HCT116 (cell line): ENCODE measurements around the gene TNIK. TPM values are rescaled to one million over a fixed set of nuclear protein-coding genes. Genes with fewer than 3 reads are reported as not detected.

Source experiments
- ATAC-seq: fragments of 200-7000 bp; cut with Tn5 transposase; 2 replicates; pipeline ENCODE4 v1.9.1; 2020; ENCODE audit warnings: mild to moderate bottlenecking, moderate library complexity
- BruUV-seq: library from RNA; stranded (reverse); fragments of 400-500 nt; replicated peaks from 2 replicates; lab custom pipeline; 2021; lab: Mats Ljungman, UMichigan
- CTCF ChIA-PET: fragments of 300-600 bp; sonication (Branson Sonifier 250); formaldehyde crosslinking; loops from one replicate; lab custom pipeline; 2021; ENCODE audit warnings: antibody characterized with exemption; lab: Charles Lee
- POLR2A ChIA-PET: fragments of 300-600, 350-600 bp; sonication (Branson Sonifier 250); formaldehyde crosslinking; loops from one replicate; lab custom pipeline; 2021; ENCODE audit warnings: antibody characterized with exemption; lab: Charles Lee
- RAD21 ChIA-PET, 2 experiments: fragments of 300-600 bp; sonication (Branson Sonifier 250); formaldehyde crosslinking; loops; one replicate each; lab custom pipeline; 2023; ENCODE audit warnings: low total read pairs in 2 of 2; ENCODE audit not compliant: uncharacterized antibody in 2 of 2, unreplicated experiment in 2 of 2, low non-redundant PET in 1 of 2; lab: Charles Lee
- DNase-seq: peaks from one replicate; pipeline ENCODE4 v3.0.0-alpha.2; 2010; ENCODE audit warnings: low read depth, low spot score
- H2AFZ ChIP-seq: fragments of 200-600 bp; shearing (Covaris generic), sonication (generic); 2 replicates; pipeline ENCODE4 v1.6.1; 2017; ENCODE audit warnings: low read depth, mixed run types, mixed read lengths, antibody characterized with exemption, low read length; ENCODE audit not compliant: poor library complexity, severe bottlenecking
- H3K27ac ChIP-seq: 2 replicates; pipeline ENCODE4 v1.5.1; 2012; ENCODE audit warnings: low read depth, low read length
- H3K27me3 ChIP-seq: fragments of 200-600 bp; sonication (generic); 2 replicates; pipeline ENCODE4 v1.6.1; 2016; ENCODE audit warnings: mixed run types, low read length, mixed read lengths; ENCODE audit not compliant: insufficient read depth
- H3K36me3 ChIP-seq, 2 experiments: fragments of 200-500 bp in 1 of 2; fragments of 200-600 bp in 1 of 2; sonication (Bioruptor generic) in 1 of 2; sonication (generic) in 1 of 2; 2 replicates each; pipeline versions ENCODE4 v1.5.1 to v1.6.1; 2014 to 2016; ENCODE audit warnings: low read length in 2 of 2, inconsistent platforms in 1 of 2, mixed read lengths in 1 of 2, mixed run types in 1 of 2; ENCODE audit not compliant: insufficient read depth in 2 of 2, control insufficient read depth in 1 of 2
- H3K4me1 ChIP-seq, 2 experiments: fragments of 200-600 bp in 1 of 2; sonication (generic) in 1 of 2; 2 replicates each; pipeline versions ENCODE4 v1.5.1 to v1.6.1; 2012 to 2017; ENCODE audit warnings: low read length in 2 of 2, inconsistent platforms in 1 of 2, mild to moderate bottlenecking in 1 of 2, mixed read lengths in 1 of 2, mixed run types in 1 of 2, moderate library complexity in 1 of 2; ENCODE audit not compliant: insufficient read depth in 2 of 2, control insufficient read depth in 1 of 2
- H3K4me2 ChIP-seq: fragments of 200-600 bp; sonication (generic); 2 replicates; pipeline ENCODE4 v1.6.1; 2017; ENCODE audit warnings: mixed run types, low read length, mixed read lengths
- H3K4me3 ChIP-seq, 2 experiments: fragments of 200-600 bp in 1 of 2; sonication (generic) in 1 of 2; replicated peaks in 1 of 2; 2 replicates each; pipeline ENCODE4 v1.5.1; 2011 to 2016; ENCODE audit warnings: low read length in 2 of 2, control low read depth in 1 of 2, low read depth in 1 of 2, mild to moderate bottlenecking in 1 of 2, mixed read lengths in 1 of 2, mixed run types in 1 of 2
- H3K79me2 ChIP-seq: fragments of 200-600 bp; sonication (generic); 2 replicates; pipeline ENCODE4 v1.6.1; 2017; ENCODE audit warnings: mild to moderate bottlenecking, mixed run types, low read length, moderate library complexity, mixed read lengths; ENCODE audit not compliant: insufficient read depth
- H3K9ac ChIP-seq: fragments of 200-600 bp; sonication (generic); 2 replicates; pipeline ENCODE4 v1.6.1; 2016; ENCODE audit warnings: low read length, mixed read lengths
- H3K9me2 ChIP-seq: fragments of 200-600 bp; sonication (generic), shearing (Covaris generic); 2 replicates; pipeline ENCODE4 v1.6.1; 2017; ENCODE audit warnings: mixed run types, mild to moderate bottlenecking, moderate library complexity; ENCODE audit not compliant: insufficient read depth
- H3K9me3 ChIP-seq, 2 experiments: fragments of 200-500 bp in 1 of 2; fragments of 200-600 bp in 1 of 2; sonication (Bioruptor generic) in 1 of 2; sonication (generic) in 1 of 2; 2 replicates each; pipeline ENCODE4 v1.6.1; 2014 to 2017; ENCODE audit warnings: low read length in 2 of 2, mixed read lengths in 2 of 2, inconsistent platforms in 1 of 2, low read depth in 1 of 2, mild to moderate bottlenecking in 1 of 2, mixed run types in 1 of 2, moderate library complexity in 1 of 2; ENCODE audit not compliant: control insufficient read depth in 1 of 2, insufficient read depth in 1 of 2
- H4K20me1 ChIP-seq: fragments of 200-600 bp; sonication (generic), shearing (Covaris generic); 2 replicates; pipeline ENCODE4 v1.6.1; 2017; ENCODE audit warnings: mixed run types, mild to moderate bottlenecking, moderate library complexity; ENCODE audit not compliant: insufficient read depth
- CTCF ChIP-seq, 3 experiments: fragments of 200-600 bp in 1 of 3; sonication (generic) in 1 of 3; IDR thresholded peaks in 2 of 3; conservative IDR thresholded peaks in 1 of 3; 2 replicates each; pipeline ENCODE4 v1.5.1; 2012 to 2017; ENCODE audit warnings: low read depth in 2 of 3, low read length in 2 of 3, antibody characterized with exemption in 1 of 3, borderline replicate concordance in 1 of 3, control low read depth in 1 of 3, mild to moderate bottlenecking in 1 of 3, mixed read lengths in 1 of 3, mixed run types in 1 of 3, moderate library complexity in 1 of 3; ENCODE audit not compliant: insufficient read depth in 1 of 3
- JUND ChIP-seq: IDR thresholded peaks from 2 replicates; pipeline ENCODE4 v1.6.1; 2012
- RAD21 ChIP-seq: IDR thresholded peaks from 2 replicates; pipeline ENCODE4 v1.6.1; 2012; ENCODE audit warnings: low read depth, mild to moderate bottlenecking
- TCF7L2 ChIP-seq: IDR thresholded peaks from 2 replicates; pipeline ENCODE4 v1.7.0; 2011; ENCODE audit warnings: borderline replicate concordance, inconsistent platforms; ENCODE audit not compliant: insufficient read depth, insufficient read length; ENCODE audit errors: extremely low read depth
- YY1 ChIP-seq: IDR thresholded peaks from 2 replicates; pipeline ENCODE4 v1.6.1; 2011; ENCODE audit warnings: low read length, low read depth, moderate library complexity, mild to moderate bottlenecking; ENCODE audit not compliant: insufficient replicate concordance; ENCODE audit errors: extremely low read depth
- intact Hi-C: fragments of 100-400 bp; cut with micrococcal nuclease; formaldehyde crosslinking; loops from 2 replicates; pipeline ENCODE4 v1.10.0; 2022
- total RNA-seq: library from RNA; stranded (reverse); gene quantifications from one replicate; pipeline ENCODE4 v1.2.1, GENCODE V29; 2021; ENCODE audit not compliant: unreplicated experiment

TNIK gene
- total RNA-seq, 1 experiment from 2014 or later, result 24.1 TPM

DNA sequence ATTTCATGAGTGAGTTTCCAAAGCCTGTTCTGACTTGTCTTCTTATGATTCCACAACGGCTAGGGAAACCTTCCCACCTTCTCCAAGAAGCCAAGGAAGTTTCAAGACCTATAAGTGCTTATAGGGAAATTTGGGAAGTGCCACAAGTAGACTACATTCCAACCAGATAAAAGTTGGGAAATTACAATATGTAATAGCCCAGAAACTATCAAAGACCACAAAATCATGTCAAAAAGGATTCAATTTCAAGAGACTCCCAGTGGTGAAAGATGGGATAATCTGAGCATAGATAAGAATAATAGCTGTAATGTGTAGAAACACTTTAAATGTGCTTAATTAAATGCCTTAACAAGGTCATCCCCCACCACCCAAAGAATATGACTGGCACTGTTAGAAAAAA lies 264.5 kb downstream of the TNIK start:
- Histone ChIP-seq H3K4me3 (no peak overlapping the region), H3K79me2 (no peaks in the 10 kb centered on the region), H3K27ac (no peak overlapping the region), H3K36me3 (no peaks in the 10 kb centered on the region), H3K9me2 (no peaks in the 10 kb centered on the region), H2AFZ (no peak overlapping the region), H3K9me3 (no peaks in the 10 kb centered on the region), H3K9ac (no peak overlapping the region), H3K4me2 (no peak overlapping the region), H3K27me3 (no peaks in the 10 kb centered on the region), H4K20me1 (no peaks in the 10 kb centered on the region), H3K4me1 (peaks cover 29 to 36% of the 10 kb centered on the region in 2 experiments)
- TF ChIP-seq JUND (no peak), RAD21 (no peak), CTCF (IDR thresholded peaks at IDR 0.05 in 2 of 3, conservative IDR thresholded peaks at IDR 0.05 in 1 of 3; ENCODE audit: borderline replicate concordance in 1 of 3, insufficient read depth in 1 of 3, low read depth in 2 of 3, low read length in 2 of 3) (peak in 2 of 3 experiments; percentile 25 to 48; a peak in 4 of 6 replicates), YY1 (no peak), TCF7L2 (no peak)
- no TSS peak for BruUV-seq
- ChIA-PET CTCF (no interaction called here), POLR2A (no interaction called here), RAD21 (no interaction called here)
- ATAC-seq (no peak), DNase-seq (no peak)
- intact Hi-C loops, result no loop called here

- H3K4me3 ChIP-seq, result no peak overlapping the region
- H4K20me1 ChIP-seq, result no peaks in the 10 kb centered on the region
- no peaks in the 10 kb centered on the region for H3K9me2 ChIP-seq
- no peaks in the 10 kb centered on the region for H3K9me3 ChIP-seq
- BruUV-seq, result no TSS peak
- no peak for TF ChIP-seq CTCF (IDR thresholded peaks at IDR 0.05 in 2 of 3, conservative IDR thresholded peaks at IDR 0.05 in 1 of 3; ENCODE audit: borderline replicate concordance in 1 of 3, insufficient read depth in 1 of 3, low read depth in 2 of 3, low read length in 2 of 3)
- TF ChIP-seq, all 23 proteins: peak for 0
- no peaks in the 10 kb centered on the region for H3K79me2 ChIP-seq
- CTCF ChIA-PET, result no interaction called here
- no peak overlapping the region for H2AFZ ChIP-seq
- H3K27me3 ChIP-seq, result no peaks in the 10 kb centered on the region
- no peak overlapping the region for H3K4me2 ChIP-seq
- H3K9ac ChIP-seq, result no peak overlapping the region
- H3K4me1 ChIP-seq, result peaks cover 35 to 43% of the 10 kb centered on the region in 2 experiments
- intact Hi-C loops, result loop anchor here (5.0 kb wide), 1 partner anchor 62 kb away; no protein-coding TSS in a partner anchor
- H3K27ac ChIP-seq, result no peak overlapping the region
- ATAC-seq (no peak), DNase-seq (no peak)
- RAD21 ChIA-PET, result no interaction called here
- no peaks in the 10 kb centered on the region for H3K36me3 ChIP-seq
- POLR2A ChIA-PET, result no interaction called here
Observed at GRCh38 chr3:171194965-171195364, 265.2 kb downstream of the TNIK start.
